ENCODE measurements around the gene AQP1.

AQP1 gene

DNA sequence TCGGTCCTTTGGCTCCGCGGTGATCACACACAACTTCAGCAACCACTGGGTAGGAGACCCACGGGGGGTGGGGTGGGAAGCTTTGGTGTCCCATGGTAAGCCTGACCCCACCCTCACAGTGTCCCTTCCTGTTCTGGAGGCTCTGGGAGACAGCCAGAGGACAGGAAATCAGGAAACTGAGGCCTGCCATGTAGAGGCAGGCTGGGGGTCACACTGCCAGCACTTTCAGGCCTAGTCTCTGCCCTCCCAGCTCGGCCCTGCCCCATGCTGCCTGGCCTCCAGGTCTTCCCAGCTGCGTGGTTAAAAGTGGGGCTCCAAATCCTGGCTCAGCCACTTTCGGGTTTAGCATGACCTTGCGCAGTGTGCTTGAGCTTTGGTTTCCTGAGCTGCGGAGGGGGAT, 10.9 kb downstream of the AQP1 start:
- DNase-seq: no peak

GRCh38 chr7:30923009-30923773, 11.5 kb downstream of the AQP1 start:
- DNase-seq: no peak

DNA sequence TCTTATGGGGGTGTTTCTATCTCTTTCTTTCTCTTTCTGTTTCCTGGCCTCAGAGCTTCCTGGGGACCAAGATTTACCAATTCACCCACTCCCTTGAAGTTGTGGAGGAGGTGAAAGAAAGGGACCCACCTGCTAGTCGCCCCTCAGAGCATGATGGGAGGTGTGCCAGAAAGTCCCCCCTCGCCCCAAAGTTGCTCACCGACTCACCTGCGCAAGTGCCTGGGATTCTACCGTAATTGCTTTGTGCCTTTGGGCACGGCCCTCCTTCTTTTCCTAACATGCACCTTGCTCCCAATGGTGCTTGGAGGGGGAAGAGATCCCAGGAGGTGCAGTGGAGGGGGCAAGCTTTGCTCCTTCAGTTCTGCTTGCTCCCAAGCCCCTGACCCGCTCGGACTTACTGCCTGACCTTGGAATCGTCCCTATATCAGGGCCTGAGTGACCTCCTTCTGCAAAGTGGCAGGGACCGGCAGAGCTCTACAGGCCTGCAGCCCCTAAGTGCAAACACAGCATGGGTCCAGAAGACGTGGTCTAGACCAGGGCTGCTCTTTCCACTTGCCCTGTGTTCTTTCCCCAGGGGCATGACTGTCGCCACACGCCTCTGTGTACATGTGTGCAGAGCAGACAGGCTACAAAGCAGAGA, 12.2 kb downstream of the AQP1 start:
- DNase-seq: no peak

GRCh38 chr7:30924624-30925023, 13.0 kb downstream of the AQP1 start:
- DNase-seq: no peak

- no peak for DNase-seq
Measured at GRCh38 chr7:30925117-30925516, 13.5 kb downstream of the AQP1 start.

GRCh38 chr7:30925913-30926312, 14.3 kb downstream of the AQP1 start:
- no peak for DNase-seq

- no peak for DNase-seq
Measured at GRCh38 chr7:30926313-30926712, 14.7 kb downstream of the AQP1 start.

- no peak for DNase-seq
Measured at GRCh38 chr7:30927040-30927439, 15.4 kb downstream of the AQP1 start.

DNA sequence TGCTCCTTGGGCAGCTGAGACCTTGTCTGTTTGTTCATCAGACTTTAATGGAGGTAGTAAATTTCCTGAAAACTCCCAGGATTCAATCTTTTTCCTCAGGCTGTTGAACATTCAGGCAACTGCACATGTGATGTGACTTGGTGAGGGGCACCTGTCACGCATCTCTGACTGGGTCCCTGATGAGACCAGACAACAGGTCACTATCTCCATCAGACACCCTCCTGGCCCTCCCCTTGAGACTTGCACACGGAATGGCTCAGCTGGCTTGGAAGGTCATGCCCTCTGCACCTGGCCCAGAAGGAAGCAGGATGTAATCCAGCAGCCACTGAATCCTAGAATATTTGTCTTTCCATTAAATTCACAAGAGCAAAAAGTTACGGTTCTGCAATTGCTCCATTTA, 15.9 kb downstream of the AQP1 start:
- no peak for DNase-seq

DNA sequence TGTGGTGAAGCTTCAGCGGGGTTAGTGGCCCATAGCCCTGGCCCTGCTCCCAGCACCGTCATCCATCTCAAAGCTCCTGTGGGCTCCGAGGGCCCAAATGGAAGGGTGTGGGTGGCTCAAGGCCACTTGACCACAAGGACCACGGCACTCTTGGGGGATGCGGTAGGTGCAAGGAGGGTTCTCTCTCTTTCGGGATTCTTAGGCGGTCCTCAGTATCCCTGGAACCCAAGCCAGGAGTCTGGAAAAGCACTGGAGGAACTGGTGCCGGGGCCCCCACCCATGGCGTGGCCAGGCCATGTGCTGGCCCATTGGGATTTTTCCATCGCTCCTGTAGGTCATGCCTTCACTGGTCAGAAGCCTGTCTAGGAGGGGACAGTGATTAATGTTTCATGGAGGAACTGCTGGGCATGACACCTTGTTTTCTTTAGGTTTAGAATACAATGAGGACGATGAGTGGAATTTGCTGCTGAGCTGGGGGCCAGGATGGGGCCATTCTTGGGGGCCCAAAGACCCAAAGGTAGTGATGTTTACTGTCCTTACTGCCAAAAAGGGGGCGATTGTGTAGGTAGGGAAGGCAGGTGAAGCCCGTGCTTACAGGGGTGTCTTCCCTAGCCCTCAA, 16.7 kb downstream of the AQP1 start:
- DNase-seq: no peak

DNA sequence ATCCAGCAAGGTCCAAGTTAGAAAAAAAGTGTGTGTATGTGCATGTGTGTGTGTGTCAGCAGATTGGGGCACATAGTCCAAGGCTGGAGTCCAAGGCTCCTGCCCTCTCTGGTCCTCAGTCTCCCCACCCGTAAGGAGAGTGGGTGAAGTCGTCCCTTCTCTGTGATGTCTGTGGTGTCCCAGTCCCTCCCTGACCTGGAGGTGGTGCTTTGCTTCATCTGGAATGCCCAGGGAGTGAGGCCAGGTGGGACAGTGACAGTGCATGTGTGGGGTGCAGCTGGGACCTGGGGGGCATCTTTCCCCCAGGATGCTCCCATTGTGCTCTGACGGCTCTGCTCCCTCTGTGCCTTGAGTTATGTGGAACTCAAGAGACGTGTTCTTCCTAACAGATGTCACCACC, 18.0 kb downstream of the AQP1 start:
- no peak for DNase-seq

DNA sequence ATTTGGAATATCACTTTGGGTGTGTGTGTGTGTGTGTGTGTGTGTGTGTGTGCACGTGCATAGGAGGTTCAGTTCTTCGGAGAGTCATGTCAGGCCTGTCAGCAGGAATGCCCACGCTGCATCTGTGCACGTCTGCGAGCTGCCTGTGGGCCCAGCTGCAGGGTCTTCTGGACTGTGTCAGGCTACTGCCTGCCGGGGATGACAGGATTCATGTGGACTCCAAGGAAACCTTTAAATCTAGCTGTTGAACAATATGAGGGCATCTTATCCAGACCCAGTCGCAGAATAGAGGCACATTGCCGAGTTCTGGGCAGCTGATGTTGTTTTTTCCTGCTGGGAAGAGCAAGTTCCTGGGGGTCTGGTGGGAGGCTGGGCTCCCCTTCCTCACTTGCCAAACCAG, 19.0 kb downstream of the AQP1 start:
- no peak for DNase-seq

DNA sequence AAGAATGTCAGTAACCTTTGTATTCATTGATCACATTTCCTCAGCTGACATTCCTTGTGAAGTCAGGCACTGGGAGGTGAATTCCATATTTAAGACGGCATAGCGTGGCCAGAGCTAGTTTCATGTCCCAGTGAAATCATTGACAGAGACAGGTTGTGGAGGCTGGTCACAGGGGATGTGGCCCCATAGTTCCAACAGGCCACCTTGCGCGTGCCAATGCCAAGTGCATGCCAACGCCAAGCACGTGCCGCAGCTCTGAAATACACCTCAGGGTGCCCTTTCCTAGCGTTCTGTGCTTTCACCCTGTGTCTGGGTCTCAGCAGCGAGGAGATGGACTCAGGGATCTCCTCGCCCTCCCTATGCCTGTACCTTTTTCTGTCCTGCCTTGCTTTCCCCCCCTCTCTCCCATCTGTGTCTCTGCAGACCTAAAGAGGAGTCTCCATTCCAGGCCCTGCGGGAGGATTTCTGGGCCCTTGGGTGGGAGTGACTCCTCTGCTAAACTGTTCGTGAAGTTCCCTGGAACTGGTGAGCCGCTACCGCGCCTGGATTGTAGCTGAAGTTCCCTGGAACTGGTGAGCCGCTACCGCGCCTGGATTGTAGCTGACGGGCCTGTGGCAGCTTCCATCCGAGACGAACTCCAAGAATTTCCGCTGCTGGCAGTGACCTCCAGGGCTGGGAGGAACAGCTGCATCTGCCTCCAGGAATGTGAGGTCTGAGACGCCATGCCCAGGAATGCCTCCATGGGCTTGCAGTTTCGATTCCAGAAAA, 19.7 kb downstream of the AQP1 start:
- no peak for DNase-seq

- DNase-seq: no peak
Measured at GRCh38 chr7:30931929-30932540, 20.4 kb downstream of the AQP1 start.

DNA sequence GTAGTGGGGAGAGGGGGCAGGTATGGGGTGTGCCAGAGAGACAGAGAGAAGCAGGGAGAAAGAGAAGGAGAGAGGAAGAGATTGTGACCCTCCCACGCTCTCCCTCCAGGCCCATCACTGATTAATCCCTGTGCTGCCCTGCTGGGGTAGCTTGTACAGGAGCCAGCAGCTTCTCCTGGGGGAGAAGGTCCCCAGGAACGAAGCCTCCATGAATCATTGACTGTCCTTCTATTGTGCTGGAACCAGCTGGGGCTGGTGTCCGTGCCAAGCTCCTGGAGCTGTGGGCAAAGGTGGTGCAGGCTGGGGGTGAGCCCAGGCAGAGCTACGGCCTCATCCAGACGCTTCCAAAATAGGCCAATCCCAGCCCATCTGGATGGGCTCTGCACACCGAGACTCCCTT, 20.9 kb downstream of the AQP1 start:
- no peak for DNase-seq

GRCh38 chr7:30933124-30933974, 21.7 kb downstream of the AQP1 start:
- peak in 1 of 2 experiments; percentile 22 for DNase-seq

DNA sequence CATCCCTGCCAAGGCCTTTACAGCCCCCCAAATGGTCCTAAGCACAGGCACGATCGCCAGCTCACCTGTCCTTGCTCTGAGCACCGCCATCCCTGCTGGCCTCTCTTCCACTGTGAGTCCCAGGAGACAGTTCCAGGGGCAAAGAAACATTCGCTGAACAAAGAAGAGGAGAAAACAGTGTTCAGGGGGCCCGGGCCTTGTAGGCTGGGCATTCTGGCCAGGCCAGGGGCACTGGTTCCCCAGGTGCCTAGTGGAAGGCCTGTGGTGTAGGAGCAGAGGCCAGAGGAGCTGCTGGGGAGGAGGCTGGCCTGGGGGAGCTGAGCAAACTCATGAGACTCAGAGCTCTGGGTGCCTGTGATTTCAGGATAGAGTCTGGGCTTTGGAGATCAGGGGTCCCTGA, 22.6 kb downstream of the AQP1 start:
- no peak for DNase-seq

- no peak for DNase-seq
Measured at GRCh38 chr7:30934732-30935568, 23.3 kb downstream of the AQP1 start.

DNA sequence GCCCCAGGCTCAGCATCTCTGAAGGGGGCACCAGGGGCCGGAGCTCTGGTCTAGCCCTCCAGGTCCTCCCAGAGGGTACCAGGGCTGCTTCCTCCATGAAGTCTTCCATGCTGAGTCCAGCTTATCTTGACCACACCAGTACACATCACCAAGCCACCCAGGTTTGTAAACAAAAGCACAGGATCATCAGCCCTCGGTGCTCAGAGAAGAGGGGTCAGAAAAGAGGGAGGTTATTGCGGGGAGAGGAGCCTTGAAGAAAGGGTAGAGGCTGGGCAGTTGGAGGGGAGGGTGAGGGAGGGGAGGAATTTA, 23.9 kb downstream of the AQP1 start:
- no peak for DNase-seq

GRCh38 chr7:30936650-30937245, 25.1 kb downstream of the AQP1 start:
- no peak for DNase-seq

- peak in 1 of 2 experiments; percentile 40 for DNase-seq
Measured at GRCh38 chr7:30937416-30937815, 25.8 kb downstream of the AQP1 start.
